Chondrocyte (in vitro differentiated cells): ENCODE measurements around the gene TPP2. TPM values are rescaled to one million over a fixed set of nuclear protein-coding genes. Genes with fewer than 3 reads are reported as not detected.

Experiments used
- DNase-seq: peaks from one replicate; pipeline ENCODE4 v3.0.0; 2021; ENCODE audit warnings: mixed read lengths, low spot score
- H3K27ac Mint-ChIP-seq: one replicate; pipeline ENCODE4 v1.8.0; 2021; ENCODE audit warnings: mild to moderate bottlenecking, moderate library complexity, mixed read lengths; ENCODE audit not compliant: unreplicated experiment
- H3K27me3 Mint-ChIP-seq: 2 replicates; pipeline ENCODE4 v1.8.0; 2021; ENCODE audit warnings: low read depth, mixed read lengths
- H3K36me3 Mint-ChIP-seq: 2 replicates; pipeline ENCODE4 v1.8.0; 2021; ENCODE audit warnings: low read depth, mixed read lengths
- H3K4me1 Mint-ChIP-seq: 2 replicates; pipeline ENCODE4 v1.8.0; 2021; ENCODE audit warnings: low read depth, mild to moderate bottlenecking, mixed read lengths
- H3K4me3 Mint-ChIP-seq: one replicate; pipeline ENCODE4 v1.8.0; 2021; ENCODE audit warnings: mild to moderate bottlenecking, moderate library complexity, mixed read lengths; ENCODE audit not compliant: unreplicated experiment
- H3K9me3 Mint-ChIP-seq: 2 replicates; pipeline ENCODE4 v1.8.0; 2021; ENCODE audit warnings: low read depth, mixed read lengths
- CTCF ChIP-seq: fragments of 200-600 bp; sonication (generic); IDR thresholded peaks from 2 replicates; pipeline ENCODE4 v1.5.0; 2021; ENCODE audit warnings: antibody characterized with exemption, mild to moderate bottlenecking, moderate library complexity
- total RNA-seq: library from RNA; stranded (reverse); gene quantifications from 3 replicates; pipeline ENCODE4 v1.2.1, GENCODE V29; 2021

The TPP2 gene
- total RNA-seq, 1 donor from 2014 or later, result 27.8 TPM

GRCh38 chr13:102709536-102709935, 112.8 kb downstream of the TPP2 start:
- DNase-seq, result no peak

GRCh38 chr13:102710261-102710679, 113.5 kb downstream of the TPP2 start:
- H3K4me3 Mint-ChIP-seq, result no peak overlapping the region
- peaks cover 32% of the 10 kb centered on the region for H3K4me1 Mint-ChIP-seq
- TF ChIP-seq CTCF, result no peak
- DNase-seq, result no peak
- peak overlapping the region; percentile 12 for H3K27ac Mint-ChIP-seq
- H3K9me3 Mint-ChIP-seq, result no peaks in the 10 kb centered on the region
- H3K27me3 Mint-ChIP-seq, result no peaks in the 10 kb centered on the region
- no peaks in the 10 kb centered on the region for H3K36me3 Mint-ChIP-seq

More at GRCh38 chr13:102709536-102709935, 112.8 kb downstream of the TPP2 start:
- Mint-ChIP-seq H3K9me3 (no peaks in the 10 kb centered on the region), H3K27me3 (no peaks in the 10 kb centered on the region), H3K4me1 (peaks cover 36% of the 10 kb centered on the region), H3K36me3 (no peaks in the 10 kb centered on the region), H3K27ac (no peak overlapping the region), H3K4me3 (no peak overlapping the region)
- TF ChIP-seq CTCF, result no peak

- Mint-ChIP-seq H3K9me3 (peaks cover 11% of the 10 kb centered on the region), H3K4me1 (peaks cover 5% of the 10 kb centered on the region), H3K4me3 (no peak overlapping the region), H3K27ac (no peak overlapping the region), H3K27me3 (no peaks in the 10 kb centered on the region), H3K36me3 (no peaks in the 10 kb centered on the region)
- DNase-seq, result no peak
- no peak for TF ChIP-seq CTCF
Measured at GRCh38 chr13:102715447-102715846, 118.7 kb downstream of the TPP2 start.

GRCh38 chr13:102718746-102719145, 122.0 kb downstream of the TPP2 start:
- Mint-ChIP-seq H3K27ac (no peak overlapping the region), H3K4me3 (no peak overlapping the region), H3K4me1 (peaks cover 9% of the 10 kb centered on the region), H3K27me3 (peaks cover 1% of the 10 kb centered on the region), H3K36me3 (no peaks in the 10 kb centered on the region), H3K9me3 (peaks cover 11% of the 10 kb centered on the region)
- no peak for TF ChIP-seq CTCF
- no peak for DNase-seq

GRCh38 chr13:102721800-102722231, 125.0 kb downstream of the TPP2 start:
- Mint-ChIP-seq H3K27ac (no peak overlapping the region), H3K27me3 (peaks cover 1% of the 10 kb centered on the region), H3K9me3 (peaks cover 2% of the 10 kb centered on the region), H3K4me3 (no peak overlapping the region), H3K4me1 (peaks cover 4% of the 10 kb centered on the region), H3K36me3 (no peaks in the 10 kb centered on the region)
- no peak for DNase-seq
- TF ChIP-seq CTCF, result no peak
